ENCODE results near the gene DGKH.
"Not testable (repeated sequence)": the region's sequence is repeated elsewhere in the genome, so short reads cannot be mapped to it uniquely, and the experiment has no call there.

DGKH gene

DNA sequence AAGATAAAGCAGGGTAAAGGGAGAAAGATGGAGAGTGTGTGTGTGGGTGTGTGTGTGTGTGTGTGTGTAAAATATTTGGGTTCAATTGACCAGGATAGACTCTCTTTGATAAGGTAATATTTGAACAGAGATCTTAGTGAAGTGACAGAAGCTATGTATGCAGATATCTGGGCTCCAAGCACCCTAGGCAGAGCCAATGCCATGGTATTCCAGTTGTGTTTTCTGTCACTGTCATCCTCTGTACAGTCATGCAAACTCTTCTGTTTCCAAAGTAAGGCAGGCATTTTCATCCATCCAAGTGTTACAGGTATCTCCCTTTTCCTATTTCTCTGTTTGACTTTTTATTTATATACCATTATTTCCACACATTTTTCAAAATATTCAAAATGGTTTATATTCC is 13.5 kb downstream of the DGKH start:
- Histone ChIP-seq H3K4me3 (ENCODE audit: low read depth, low read length) (no peak overlapping the region), H3K27me3 (ENCODE audit: control insufficient read depth, insufficient read depth, low read length) (no peaks in the 10 kb centered on the region), H3K36me3 (ENCODE audit: control insufficient read depth, insufficient read depth, low read length) (peaks cover 2% of the 10 kb centered on the region), H3K9me3 (ENCODE audit: control insufficient read depth, insufficient read depth, low read length) (no peaks in the 10 kb centered on the region), H3K4me1 (ENCODE audit: control insufficient read depth, insufficient read depth, low read length) (no peaks in the 10 kb centered on the region), H3K9ac (ENCODE audit: low read depth, low read length) (no peak overlapping the region)

DNA sequence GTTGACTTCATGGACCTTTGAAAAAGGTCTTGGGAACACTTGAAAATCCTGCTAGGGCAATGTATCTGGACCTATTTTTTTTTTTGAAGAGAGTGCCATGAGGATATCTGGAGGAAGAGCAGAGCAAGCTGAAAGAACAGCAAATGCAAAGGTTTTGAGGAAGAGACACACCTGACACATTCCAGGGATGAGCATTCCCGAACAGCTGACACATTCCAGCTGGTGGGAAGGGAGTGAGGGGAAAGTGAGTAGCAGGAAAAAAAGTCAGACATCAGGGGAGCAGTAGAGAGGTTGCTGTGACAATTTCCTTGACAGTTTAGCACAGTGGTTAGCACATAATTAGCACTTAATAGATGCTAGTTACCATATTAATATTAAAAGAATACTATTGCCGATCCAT is 14.7 kb downstream of the DGKH start:
- Histone ChIP-seq H3K9ac (ENCODE audit: low read depth, low read length) (no peak overlapping the region), H3K27me3 (ENCODE audit: control insufficient read depth, insufficient read depth, low read length) (no peaks in the 10 kb centered on the region), H3K36me3 (ENCODE audit: control insufficient read depth, insufficient read depth, low read length) (peaks cover 2% of the 10 kb centered on the region), H3K4me1 (ENCODE audit: control insufficient read depth, insufficient read depth, low read length) (no peaks in the 10 kb centered on the region), H3K4me3 (ENCODE audit: low read depth, low read length) (no peak overlapping the region), H3K9me3 (ENCODE audit: control insufficient read depth, insufficient read depth, low read length) (no peaks in the 10 kb centered on the region)

DNA sequence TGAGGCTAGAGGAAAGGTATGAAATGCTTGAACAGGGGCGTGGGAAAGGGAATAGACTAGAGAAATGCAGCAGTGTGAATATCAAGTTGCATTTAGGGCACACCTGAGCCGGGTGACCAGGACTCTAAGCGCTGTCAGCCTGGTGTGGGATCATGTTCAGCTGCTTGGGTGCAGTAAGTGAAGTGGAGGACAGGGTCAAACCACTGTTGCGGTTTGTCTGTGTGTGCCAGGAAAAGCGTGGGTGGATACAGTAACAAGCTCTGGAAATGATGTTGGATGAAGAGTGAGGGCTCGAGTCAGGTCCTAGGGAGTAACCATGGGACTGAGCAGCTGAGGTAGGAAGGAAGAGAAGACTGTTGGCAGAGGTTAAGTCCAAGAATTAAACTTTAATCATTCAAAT is 15.8 kb downstream of the DGKH start:
- H3K4me1 ChIP-seq (ENCODE audit: control insufficient read depth, insufficient read depth, low read length), result no peaks in the 10 kb centered on the region
- H3K36me3 ChIP-seq (ENCODE audit: control insufficient read depth, insufficient read depth, low read length), result no peaks in the 10 kb centered on the region
- no peak overlapping the region for H3K9ac ChIP-seq (ENCODE audit: low read depth, low read length)

DNA sequence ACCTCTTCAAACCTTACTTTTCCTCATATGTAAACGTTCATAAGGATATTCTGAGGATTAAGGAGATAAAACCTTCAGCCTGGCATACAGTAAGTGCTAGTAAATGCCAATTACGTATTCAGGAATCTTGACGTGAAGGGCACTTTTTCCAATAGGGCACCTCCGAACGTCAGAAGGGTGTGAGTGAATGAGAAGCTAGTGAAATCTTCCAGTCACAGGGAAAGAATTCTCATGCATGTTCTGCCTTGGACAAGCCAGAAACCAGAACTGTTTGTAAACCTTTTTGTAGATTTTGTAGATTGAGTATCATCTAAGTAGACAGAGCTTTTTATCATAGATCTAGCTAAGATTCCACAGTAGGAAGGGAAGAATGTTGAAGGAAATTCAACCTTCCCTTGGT is 16.5 kb downstream of the DGKH start:
- Histone ChIP-seq H3K9me3 (ENCODE audit: control insufficient read depth, insufficient read depth, low read length) (no peaks in the 10 kb centered on the region), H3K4me3 (ENCODE audit: low read depth, low read length) (no peak overlapping the region), H3K9ac (ENCODE audit: low read depth, low read length) (no peak overlapping the region), H3K27me3 (ENCODE audit: control insufficient read depth, insufficient read depth, low read length) (no peaks in the 10 kb centered on the region), H3K4me1 (ENCODE audit: control insufficient read depth, insufficient read depth, low read length) (no peaks in the 10 kb centered on the region), H3K36me3 (ENCODE audit: control insufficient read depth, insufficient read depth, low read length) (no peaks in the 10 kb centered on the region)

More for the DNA sequence above, 15.8 kb downstream of the DGKH start:
- no peak overlapping the region for H3K4me3 ChIP-seq (ENCODE audit: low read depth, low read length)
- no peaks in the 10 kb centered on the region for H3K27me3 ChIP-seq (ENCODE audit: control insufficient read depth, insufficient read depth, low read length)
- no peaks in the 10 kb centered on the region for H3K9me3 ChIP-seq (ENCODE audit: control insufficient read depth, insufficient read depth, low read length)

DNA sequence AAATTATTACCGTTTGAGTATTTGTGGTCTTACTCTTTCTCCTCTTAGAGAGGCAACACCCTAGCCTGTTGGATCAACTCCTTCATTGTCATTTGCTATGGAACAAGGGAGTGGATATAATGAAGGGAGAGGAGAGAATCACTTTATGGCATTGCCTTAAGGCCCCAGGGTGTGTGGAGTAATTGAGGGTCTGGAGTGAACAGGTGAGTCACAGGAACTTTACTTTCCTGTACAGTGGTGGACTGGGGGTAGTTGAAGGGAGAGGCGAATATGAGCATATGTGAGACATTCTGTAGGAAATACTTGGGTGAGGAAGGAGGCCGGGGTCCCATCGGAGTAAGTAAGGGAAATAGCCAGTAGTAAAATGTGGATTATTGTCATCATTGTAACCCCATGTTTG is 17.0 kb downstream of the DGKH start:
- Histone ChIP-seq H3K27me3 (ENCODE audit: control insufficient read depth, insufficient read depth, low read length) (no peaks in the 10 kb centered on the region), H3K9me3 (ENCODE audit: control insufficient read depth, insufficient read depth, low read length) (no peaks in the 10 kb centered on the region), H3K9ac (ENCODE audit: low read depth, low read length) (no peak overlapping the region), H3K4me1 (ENCODE audit: control insufficient read depth, insufficient read depth, low read length) (no peaks in the 10 kb centered on the region), H3K4me3 (ENCODE audit: low read depth, low read length) (no peak overlapping the region), H3K36me3 (ENCODE audit: control insufficient read depth, insufficient read depth, low read length) (no peaks in the 10 kb centered on the region)

DNA sequence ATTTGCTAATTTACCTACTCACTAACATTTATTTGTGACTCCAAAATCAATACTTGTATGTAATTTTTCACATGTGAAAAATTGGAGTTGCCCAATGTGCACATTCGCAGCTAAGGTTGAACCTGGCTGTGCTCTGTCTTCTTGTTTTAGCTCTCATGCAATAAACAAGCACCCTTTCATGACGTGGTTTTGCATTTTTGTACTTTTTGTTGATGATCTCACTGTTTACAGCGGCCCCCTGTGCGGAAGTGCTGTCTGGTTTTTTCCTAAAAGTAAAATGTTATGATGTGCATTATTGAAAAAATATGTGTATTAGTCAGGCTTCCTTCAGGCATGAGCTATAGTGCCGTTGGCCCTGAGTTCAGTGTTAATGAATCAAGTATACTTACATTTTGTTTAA is 18.1 kb downstream of the DGKH start:
- H3K9me3 ChIP-seq (ENCODE audit: control insufficient read depth, insufficient read depth, low read length), result no peaks in the 10 kb centered on the region
- no peaks in the 10 kb centered on the region for H3K36me3 ChIP-seq (ENCODE audit: control insufficient read depth, insufficient read depth, low read length)
- no peak overlapping the region for H3K4me3 ChIP-seq (ENCODE audit: low read depth, low read length)
- no peaks in the 10 kb centered on the region for H3K27me3 ChIP-seq (ENCODE audit: control insufficient read depth, insufficient read depth, low read length)
- no peak overlapping the region for H3K9ac ChIP-seq (ENCODE audit: low read depth, low read length)
- no peaks in the 10 kb centered on the region for H3K4me1 ChIP-seq (ENCODE audit: control insufficient read depth, insufficient read depth, low read length)

DNA sequence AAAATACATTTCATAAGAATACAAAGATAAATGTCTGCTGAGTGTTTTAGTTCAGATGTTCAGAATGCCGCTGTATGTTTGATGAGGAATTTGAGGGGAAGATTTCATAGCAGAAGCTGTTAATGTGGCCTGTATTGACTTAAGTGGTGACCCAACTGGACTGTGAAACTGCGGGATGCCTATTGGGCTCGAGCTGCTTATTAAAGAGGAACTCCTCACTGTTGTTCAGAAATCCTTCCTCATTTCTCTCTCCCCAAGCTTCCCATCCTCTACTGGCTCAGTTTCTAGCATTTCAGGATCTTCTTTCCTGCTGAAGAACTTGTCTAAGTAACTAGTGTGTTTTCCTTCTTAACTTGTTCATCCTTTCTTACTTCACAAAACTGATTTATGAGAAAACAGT is 20.4 kb downstream of the DGKH start:
- Histone ChIP-seq H3K4me3 (ENCODE audit: low read depth, low read length) (no peak overlapping the region), H3K36me3 (ENCODE audit: control insufficient read depth, insufficient read depth, low read length) (no peaks in the 10 kb centered on the region), H3K9me3 (ENCODE audit: control insufficient read depth, insufficient read depth, low read length) (no peaks in the 10 kb centered on the region), H3K27me3 (ENCODE audit: control insufficient read depth, insufficient read depth, low read length) (no peaks in the 10 kb centered on the region), H3K9ac (ENCODE audit: low read depth, low read length) (no peak overlapping the region), H3K4me1 (ENCODE audit: control insufficient read depth, insufficient read depth, low read length) (no peaks in the 10 kb centered on the region)

- H3K4me3 ChIP-seq (ENCODE audit: low read depth, low read length); H3K9me3 ChIP-seq (ENCODE audit: control insufficient read depth, insufficient read depth, low read length); H3K4me1 ChIP-seq (ENCODE audit: control insufficient read depth, insufficient read depth, low read length); H3K27me3 ChIP-seq (ENCODE audit: control insufficient read depth, insufficient read depth, low read length); H3K9ac ChIP-seq (ENCODE audit: low read depth, low read length); H3K36me3 ChIP-seq (ENCODE audit: control insufficient read depth, insufficient read depth, low read length): not testable (repeated sequence)
Observed at GRCh38 chr13:42070599-42070998, 22.2 kb downstream of the DGKH start.

DNA sequence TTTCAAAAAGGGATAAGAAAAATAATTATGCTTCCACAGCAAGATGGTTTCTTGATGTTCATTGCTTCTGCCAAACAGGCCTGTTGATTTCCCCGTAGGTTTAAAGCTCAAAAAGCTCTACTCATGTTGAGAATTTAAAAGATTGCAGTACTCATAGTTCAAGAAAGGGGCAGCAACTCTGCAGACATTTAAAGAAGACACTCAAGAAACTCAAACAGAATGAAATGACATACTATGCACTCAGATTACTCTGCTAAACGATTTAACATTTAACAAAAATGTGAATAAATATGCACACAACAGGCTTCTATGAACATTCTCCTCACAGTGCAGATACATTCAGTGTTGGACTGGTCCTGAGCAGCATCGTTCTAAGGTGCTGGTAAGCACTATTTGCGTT is 22.7 kb downstream of the DGKH start:
- H3K27me3 ChIP-seq (ENCODE audit: control insufficient read depth, insufficient read depth, low read length); H3K4me1 ChIP-seq (ENCODE audit: control insufficient read depth, insufficient read depth, low read length); H3K9me3 ChIP-seq (ENCODE audit: control insufficient read depth, insufficient read depth, low read length); H3K9ac ChIP-seq (ENCODE audit: low read depth, low read length); H3K4me3 ChIP-seq (ENCODE audit: low read depth, low read length); H3K36me3 ChIP-seq (ENCODE audit: control insufficient read depth, insufficient read depth, low read length): not testable (repeated sequence)

GRCh38 chr13:42071672-42072419 is 23.4 kb downstream of the DGKH start:
- Histone ChIP-seq H3K9ac (ENCODE audit: low read depth, low read length) (no peak overlapping the region), H3K4me3 (ENCODE audit: low read depth, low read length) (no peak overlapping the region), H3K4me1 (ENCODE audit: control insufficient read depth, insufficient read depth, low read length) (no peaks in the 10 kb centered on the region), H3K36me3 (ENCODE audit: control insufficient read depth, insufficient read depth, low read length) (no peaks in the 10 kb centered on the region), H3K9me3 (ENCODE audit: control insufficient read depth, insufficient read depth, low read length) (no peaks in the 10 kb centered on the region), H3K27me3 (ENCODE audit: control insufficient read depth, insufficient read depth, low read length) (no peaks in the 10 kb centered on the region)

- H3K4me1 ChIP-seq (ENCODE audit: control insufficient read depth, insufficient read depth, low read length), result no peaks in the 10 kb centered on the region
- H3K36me3 ChIP-seq (ENCODE audit: control insufficient read depth, insufficient read depth, low read length), result no peaks in the 10 kb centered on the region
- no peak overlapping the region for H3K9ac ChIP-seq (ENCODE audit: low read depth, low read length)
- H3K9me3 ChIP-seq (ENCODE audit: control insufficient read depth, insufficient read depth, low read length), result no peaks in the 10 kb centered on the region
- no peaks in the 10 kb centered on the region for H3K27me3 ChIP-seq (ENCODE audit: control insufficient read depth, insufficient read depth, low read length)
- no peak overlapping the region for H3K4me3 ChIP-seq (ENCODE audit: low read depth, low read length)
Observed at GRCh38 chr13:42073683-42074082, 25.2 kb downstream of the DGKH start.

GRCh38 chr13:42075517-42075916 is 27.1 kb downstream of the DGKH start:
- Histone ChIP-seq H3K9ac (ENCODE audit: low read depth, low read length) (no peak overlapping the region), H3K27me3 (ENCODE audit: control insufficient read depth, insufficient read depth, low read length) (no peaks in the 10 kb centered on the region), H3K4me1 (ENCODE audit: control insufficient read depth, insufficient read depth, low read length) (no peaks in the 10 kb centered on the region), H3K36me3 (ENCODE audit: control insufficient read depth, insufficient read depth, low read length) (no peaks in the 10 kb centered on the region), H3K4me3 (ENCODE audit: low read depth, low read length) (no peak overlapping the region), H3K9me3 (ENCODE audit: control insufficient read depth, insufficient read depth, low read length) (no peaks in the 10 kb centered on the region)
